Inflammatory macrophage treated with lipopolysaccharide for 1 hour (primary cell): Measurements from ENCODE around the gene MAGEB4.
"Not testable (repeated sequence)": the region's sequence is repeated elsewhere in the genome, so short reads cannot be mapped to it uniquely, and the experiment has no call there.

Source experiments
- DNase-seq, 2 donors: peaks; one replicate each; pipeline ENCODE4 v3.0.0-alpha.2; 2020 to 2022

MAGEB4 gene

DNA sequence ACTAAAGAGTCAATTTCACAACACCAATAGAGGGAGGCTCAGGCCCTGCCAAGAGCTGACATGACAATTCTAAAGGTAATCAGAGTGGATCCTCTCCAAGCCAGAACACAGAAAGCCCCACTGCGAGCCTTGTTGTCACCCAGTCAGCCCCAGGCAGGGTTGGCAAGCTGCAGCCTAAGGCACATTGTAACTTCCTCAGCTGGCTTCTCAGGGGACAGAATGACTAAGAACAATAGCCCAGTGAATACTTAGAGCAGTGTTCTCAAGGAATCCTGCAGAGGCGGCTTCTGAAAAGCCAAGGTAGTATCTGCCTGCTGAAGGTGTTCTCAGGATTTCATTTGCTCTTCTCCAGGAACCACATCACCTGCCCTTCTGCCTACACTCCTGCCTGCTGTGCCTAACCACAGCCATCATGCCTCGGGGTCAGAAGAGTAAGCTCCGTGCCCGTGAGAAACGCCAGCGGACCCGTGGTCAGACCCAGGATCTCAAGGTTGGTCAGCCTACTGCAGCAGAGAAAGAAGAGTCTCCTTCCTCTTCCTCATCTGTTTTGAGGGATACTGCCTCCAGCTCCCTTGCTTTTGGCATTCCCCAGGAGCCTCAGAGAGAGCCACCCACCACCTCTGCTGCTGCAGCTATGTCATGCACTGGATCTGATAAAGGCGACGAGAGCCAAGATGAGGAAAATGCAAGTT is at the start of gene MAGEB4:
TSS of gene MAGEB4 (plus strand) at position 277 of the 692 bp plus-strand sequence. CDS start at position 413, 136 bp downstream.
- no peak for DNase-seq

- DNase-seq = not testable (repeated sequence)
Measured at GRCh38 chrX:30193910-30194309, 47.9 kb upstream of the MAGEB4 start.

GRCh38 chrX:30196322-30196721 is 45.5 kb upstream of the MAGEB4 start:
- DNase-seq = no peak

GRCh38 chrX:30212172-30212571 is 29.6 kb upstream of the MAGEB4 start:
- DNase-seq = no peak

DNA sequence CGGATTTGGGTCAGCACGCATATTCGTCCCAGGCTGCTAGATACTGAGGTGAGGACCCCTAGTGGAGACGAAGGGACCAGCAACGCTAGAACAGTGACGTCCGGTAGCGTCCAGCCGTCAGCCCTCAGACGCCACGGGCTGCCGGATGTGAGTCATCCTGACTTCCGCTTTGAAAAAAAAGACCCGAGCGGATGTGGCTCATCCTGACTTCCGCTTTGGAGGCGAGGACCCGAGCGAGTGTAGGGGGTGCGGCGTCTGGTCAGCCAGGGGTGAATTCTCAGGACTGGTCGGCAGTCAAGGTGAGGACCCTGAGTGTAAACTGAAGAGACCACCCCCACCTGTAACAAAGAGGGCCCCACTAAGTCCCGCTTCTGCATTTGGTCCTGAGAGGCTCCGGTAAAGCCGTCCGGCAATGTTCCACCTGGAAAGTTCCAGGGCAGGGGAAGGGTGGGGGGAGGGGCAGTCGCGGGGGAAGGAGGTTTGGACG is 26.4 kb upstream of the MAGEB4 start, which contains the start of gene MAGEB2:
TSS of gene MAGEB2 (plus strand) at position 207 of the 487 bp plus-strand sequence. CDS start 3,018 bp downstream, outside the sequence.
- no peak for DNase-seq

DNA sequence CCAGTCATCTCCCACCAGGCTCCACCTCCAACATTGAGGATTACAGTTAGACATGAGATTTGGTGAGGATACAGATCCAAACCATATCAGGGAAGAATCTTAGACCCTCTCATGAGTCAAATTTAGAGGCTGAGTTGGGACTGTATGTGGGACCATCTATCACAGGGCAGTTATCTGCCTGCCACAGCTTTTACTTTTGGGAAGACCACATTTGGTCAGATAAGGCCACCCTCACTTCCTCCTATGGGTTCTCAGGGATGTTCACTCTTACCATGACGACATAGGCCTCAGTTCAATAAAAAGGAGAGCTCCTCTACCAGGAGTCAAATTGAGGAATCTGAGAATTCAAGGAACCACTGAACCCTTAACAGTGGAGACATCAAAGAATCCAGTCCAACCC is 24.3 kb upstream of the MAGEB4 start:
- no peak for DNase-seq

DNA sequence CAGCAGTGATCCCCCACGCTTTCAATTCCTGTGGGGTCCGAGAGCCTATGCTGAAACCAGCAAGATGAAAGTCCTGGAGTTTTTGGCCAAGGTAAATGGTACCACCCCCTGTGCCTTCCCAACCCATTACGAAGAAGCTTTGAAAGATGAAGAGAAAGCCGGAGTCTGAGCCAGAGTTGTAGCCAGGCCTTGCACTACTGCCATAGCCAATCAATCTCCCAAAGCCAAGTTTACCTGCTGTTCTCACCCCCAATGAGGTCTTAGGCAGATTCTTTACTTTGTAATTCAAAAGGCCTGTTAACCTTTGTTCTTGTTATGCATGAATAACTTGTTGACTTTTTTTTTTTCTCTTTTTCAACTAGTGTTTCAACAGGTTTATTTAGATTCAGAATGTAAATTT is 22.4 kb upstream of the MAGEB4 start:
- DNase-seq = no peak

DNA sequence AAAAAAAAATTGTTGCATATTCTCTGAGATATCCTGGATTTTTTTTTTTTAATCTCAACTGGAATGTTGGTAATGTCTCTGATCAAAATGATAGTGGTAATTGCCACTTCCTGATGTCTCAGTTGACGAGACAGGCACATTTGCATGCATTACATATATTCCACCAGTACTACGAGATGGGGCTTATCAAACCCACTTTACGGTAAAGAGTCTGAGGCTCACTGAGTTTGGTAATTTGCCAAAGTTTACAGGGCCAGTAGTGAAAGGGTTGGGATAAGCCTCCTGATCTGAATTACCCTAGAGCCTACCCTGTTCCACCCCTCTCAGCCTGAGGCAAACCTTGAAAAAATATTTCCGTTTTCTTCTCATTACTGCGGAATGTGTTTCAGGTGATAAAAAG is 21.1 kb upstream of the MAGEB4 start:
- DNase-seq = no peak

DNA sequence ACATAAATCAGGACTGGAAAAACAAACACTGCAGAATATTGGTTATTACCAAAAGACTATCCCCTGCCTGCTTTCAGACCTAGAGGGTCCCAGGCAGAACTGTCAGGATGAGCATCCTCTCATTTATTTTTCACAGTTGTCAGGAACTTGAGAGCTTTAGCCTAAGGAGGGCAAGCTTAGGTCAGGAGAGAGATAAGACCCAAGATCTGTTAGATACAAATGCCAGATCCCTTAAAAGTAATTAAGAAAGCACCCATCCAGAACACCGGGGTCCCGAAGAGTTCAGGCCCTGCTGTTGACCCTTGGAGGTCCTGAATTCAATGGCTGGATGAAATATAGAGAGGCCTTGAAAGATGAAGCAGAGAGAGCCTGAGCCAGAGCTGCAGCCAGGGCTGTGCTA is 17.3 kb upstream of the MAGEB4 start:
- no peak for DNase-seq

DNA sequence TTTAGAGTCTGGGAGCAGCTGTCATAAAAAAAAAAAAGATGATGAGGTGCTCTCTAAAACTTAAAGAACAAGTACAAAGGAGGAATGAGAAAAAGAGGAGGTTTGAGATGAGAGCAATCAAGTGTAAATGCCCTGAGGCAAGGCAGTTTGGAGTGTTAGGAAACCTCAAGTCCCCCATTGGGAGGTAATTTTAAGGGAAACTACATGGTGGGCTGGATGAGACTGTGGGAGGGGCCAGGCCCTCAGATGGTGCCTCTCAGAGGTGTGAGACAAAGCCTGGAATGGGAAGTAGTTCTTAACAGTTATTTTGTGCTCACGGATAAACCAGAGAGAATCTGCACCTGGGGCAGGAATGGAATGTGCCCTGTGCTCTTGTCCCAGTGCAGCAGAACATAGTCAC is 13.3 kb upstream of the MAGEB4 start:
- no peak for DNase-seq

GRCh38 chrX:30230395-30230794 is 11.4 kb upstream of the MAGEB4 start, which contains the start of gene MAGEB3:
TSS of gene MAGEB3 (plus strand) at chrX:30230657. CDS start at chrX:30235925, 5,268 bp downstream.
- DNase-seq = no peak

DNA sequence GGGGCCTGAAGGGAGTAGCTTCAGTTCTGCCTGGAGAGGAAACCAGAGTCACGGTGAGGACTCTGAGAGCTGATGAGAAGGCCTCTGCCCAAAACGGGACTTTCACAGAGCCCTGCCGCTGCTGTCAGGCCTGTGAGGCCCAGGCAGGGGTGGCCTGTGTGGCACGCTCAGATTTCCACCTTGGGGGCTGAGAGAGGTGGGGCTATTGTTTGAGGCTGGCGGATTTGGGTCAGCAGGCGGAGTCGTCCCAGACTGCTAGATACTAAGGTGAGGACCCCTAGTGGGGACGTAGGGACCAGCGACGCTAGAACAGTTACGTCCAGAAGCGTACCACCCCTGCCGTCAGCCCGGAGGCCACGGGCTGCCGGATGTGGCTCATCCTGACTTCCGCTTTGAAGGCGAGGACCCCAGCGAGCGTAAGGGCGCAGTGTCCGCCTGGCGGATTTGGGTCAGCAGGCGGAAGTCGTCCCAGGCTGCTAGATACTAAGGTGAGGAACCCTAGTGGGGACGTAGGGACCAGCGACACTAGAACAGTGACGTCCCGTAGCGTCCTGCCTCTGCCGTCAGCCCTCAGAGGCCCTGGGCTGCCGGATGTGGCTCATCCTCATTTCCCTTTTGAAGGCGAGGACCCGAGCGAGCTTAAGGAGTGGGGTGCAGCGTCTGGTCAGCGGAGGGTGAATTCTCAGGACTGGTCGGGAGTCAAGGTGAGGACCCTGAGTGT is 5.1 kb downstream of the MAGEB4 start, which contains the start of gene MAGEB1:
TSS of gene MAGEB1 (plus strand) at position 378 of the 721 bp plus-strand sequence. CDS start 3,348 bp downstream, outside the sequence.
- no peak for DNase-seq

- DNase-seq = no peak
Measured at GRCh38 chrX:30248854-30249253, 7.1 kb downstream of the MAGEB4 start.

DNA sequence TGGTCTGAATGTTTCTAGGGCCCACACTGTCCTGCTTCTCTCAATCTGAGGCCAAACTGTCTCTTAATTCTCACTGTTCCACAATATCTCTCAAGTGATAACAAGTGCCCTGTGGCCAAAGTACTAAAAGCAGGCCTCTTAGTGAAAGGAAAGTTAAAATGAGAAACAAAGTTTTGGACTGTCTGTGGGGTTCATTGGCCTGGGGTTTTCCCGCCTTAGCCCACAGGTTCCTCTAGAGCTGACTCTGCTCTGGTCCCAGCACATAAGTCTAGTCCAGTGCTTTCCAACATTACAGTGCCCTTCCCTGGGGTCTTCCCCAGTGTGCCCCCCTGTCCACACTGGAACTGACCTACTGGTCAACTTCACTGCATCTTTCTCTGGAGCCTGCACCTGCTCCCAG is 11.5 kb downstream of the MAGEB4 start:
- DNase-seq = no peak

DNA sequence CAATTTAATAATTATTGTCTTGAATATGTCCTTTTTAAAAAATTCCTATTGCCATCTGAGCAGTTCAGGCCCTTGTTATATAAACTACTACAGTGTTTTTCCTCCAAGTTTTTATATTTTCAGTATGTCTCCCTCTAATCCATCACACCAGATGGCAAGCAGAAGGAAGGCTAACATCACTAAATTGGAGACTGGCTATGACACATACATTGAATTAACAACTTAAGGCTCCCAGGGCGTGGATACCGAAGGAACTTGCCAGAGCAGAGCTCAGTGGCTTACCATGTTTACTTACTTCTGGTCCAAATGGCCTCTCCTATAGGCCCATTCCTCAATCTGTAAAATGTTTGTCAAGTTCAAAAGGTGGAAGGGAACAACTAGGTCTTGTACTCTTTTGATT is 18.1 kb downstream of the MAGEB4 start:
- no peak for DNase-seq

DNA sequence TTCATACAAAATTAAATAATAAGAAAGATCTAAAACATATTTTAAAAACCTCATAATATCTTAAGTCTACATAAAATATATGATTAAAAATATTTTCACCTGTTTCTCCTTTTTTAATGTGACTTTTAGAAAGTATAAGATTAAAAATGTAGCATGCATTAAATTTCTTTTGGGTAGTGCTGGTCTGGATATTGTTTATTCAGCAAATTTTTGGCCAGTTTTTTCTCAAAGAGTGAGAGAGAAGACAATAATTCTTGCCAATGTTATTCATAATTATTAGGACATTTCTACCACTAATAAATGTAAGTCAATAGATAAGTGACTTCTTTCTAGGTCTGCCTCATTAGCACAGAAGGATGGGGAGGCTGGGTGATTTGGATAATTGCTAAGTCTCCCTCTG is 19.2 kb downstream of the MAGEB4 start:
- no peak for DNase-seq

GRCh38 chrX:30262763-30263162 is 21.0 kb downstream of the MAGEB4 start:
- no peak for DNase-seq

DNA sequence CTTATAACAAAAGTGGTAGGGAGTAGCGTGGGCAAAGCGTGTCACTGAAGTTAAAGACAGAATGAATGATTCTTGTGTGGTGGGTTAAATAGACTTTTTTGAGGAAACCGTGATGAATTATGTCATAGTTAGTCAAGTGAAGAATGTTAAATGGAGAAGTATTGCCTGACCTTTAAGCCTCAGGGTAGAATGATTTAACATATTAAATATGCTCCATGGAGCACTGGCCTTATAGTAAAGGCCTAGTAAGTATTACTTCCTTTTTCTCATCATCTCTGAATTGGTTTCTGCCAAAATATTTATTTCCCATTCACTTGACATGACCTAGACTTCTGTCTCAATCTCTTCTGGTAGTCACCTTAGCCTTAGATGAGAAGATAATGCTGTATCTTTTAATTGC is 28.8 kb downstream of the MAGEB4 start:
- DNase-seq = no peak

DNA sequence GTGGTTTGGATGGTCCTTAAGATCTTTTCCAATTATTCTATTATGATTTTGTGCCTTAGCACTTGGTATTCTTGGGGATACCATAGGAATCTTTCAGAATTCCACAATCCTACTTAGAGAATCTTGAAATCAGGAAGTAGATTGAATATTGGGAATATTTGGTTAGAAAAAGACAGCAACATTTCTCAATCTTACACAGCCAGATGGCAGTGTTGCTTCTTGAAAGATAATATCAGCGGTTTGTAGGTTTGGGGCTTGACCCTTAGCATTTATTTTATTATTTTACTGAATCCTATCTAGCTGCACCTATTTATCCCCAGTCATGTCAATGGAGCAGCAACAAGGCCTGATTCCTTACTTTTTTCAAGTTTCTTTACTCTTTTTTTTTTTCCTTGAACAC is 33.7 kb downstream of the MAGEB4 start:
- peak in 1 of 2 donors; percentile 0 for DNase-seq

DNA sequence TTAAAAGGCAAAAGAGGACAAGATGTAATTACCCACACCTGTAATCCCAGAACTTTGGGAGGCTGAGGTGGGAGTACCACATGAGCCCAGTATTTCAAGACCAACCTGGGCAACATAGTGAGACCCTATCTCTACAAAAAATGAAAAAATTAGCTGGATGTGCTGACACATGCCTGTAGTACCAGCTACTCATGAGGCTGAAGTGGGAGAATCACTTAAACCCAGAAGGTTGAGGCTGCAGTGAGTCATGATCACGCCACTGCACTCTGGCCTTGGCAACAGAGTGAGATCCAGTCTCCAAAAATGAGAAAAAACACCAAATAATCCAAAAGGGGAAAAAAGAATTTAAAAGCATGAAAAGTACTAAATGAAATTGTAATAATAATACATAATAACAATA is 36.6 kb downstream of the MAGEB4 start:
- peak in 1 of 2 donors; percentile 20 for DNase-seq

DNA sequence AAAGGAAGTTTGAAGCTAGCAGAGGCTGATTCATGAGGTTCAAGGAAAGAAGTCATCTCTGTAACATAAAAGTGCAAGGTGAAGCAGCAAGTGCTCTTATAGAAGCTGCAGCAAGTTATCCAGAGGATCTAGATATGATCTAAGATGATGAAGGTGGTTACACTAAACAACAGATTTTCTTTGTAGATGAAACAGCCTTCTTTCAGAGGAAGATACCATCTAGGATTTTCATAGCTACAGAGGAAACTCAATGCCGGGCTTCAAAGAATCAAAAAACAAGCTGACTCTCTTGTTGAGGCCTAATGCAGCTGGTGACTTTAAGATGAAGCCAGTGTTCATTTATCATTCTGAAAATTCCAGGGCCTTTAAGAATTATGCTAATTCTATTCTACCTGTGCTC is 38.6 kb downstream of the MAGEB4 start:
- DNase-seq = no peak

GRCh38 chrX:30282527-30282926 is 40.7 kb downstream of the MAGEB4 start:
- no peak for DNase-seq

GRCh38 chrX:30283456-30284200 is 41.8 kb downstream of the MAGEB4 start:
- peak; percentile 35 to 57 for DNase-seq
